M059J (cell line): Measurements from ENCODE around the gene SLC25A21. TPM values are rescaled to one million over a fixed set of nuclear protein-coding genes. Genes with fewer than 3 reads are reported as not detected.
"Not testable (repeated sequence)": the region's sequence is repeated elsewhere in the genome, so short reads cannot be mapped to it uniquely, and the experiment has no call there.

ENCODE experiments used
- DNase-seq: peaks from one replicate; pipeline ENCODE4 v3.0.0-alpha.2; 2012; ENCODE audit warnings: low read depth
- total RNA-seq: library from RNA; depleted of rRNA; stranded (reverse); fragments of >200 nt; shearing (Covaris generic); gene quantifications from 2 replicates; pipeline ENCODE4 v1.2.3, GENCODE V29; 2014

The SLC25A21 gene
- total RNA-seq, 1 experiment from 2014 or later, result 2.4 TPM

DNA sequence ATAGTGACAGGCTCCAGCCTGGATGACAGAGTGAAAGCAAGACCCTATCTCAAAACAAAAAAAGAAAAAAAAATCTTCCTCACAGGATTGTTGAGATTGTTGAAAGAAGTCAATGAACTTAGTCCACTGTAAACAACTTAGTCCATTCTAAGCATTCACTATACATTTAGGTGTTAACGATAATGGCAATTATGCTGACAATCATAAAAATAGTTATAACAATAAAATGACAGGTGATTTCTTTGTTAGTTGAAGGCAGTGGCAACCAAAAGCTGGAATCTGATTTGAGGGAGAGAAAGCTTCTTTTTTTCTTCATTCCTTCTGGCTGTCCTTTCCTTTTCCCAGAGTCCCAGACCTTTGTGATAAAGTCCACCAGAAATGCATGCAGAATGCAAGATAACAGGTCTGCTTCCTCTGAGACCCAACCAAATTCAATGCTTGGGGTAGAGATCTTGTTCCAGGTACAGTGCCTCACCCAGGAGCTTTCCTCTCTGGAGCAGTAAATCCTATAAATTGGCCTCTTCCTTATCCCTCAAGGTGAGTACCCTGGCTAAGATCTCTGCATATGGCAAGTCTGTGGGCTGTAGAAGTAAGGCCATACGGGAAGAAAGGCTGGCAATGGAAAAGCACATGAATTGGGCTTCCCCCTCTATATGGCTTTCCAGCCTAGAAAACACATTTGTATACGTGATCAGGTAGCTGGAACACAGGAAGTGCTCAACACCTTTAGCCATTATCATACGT, 458.3 kb downstream of the SLC25A21 start:
- DNase-seq, result no peak

DNA sequence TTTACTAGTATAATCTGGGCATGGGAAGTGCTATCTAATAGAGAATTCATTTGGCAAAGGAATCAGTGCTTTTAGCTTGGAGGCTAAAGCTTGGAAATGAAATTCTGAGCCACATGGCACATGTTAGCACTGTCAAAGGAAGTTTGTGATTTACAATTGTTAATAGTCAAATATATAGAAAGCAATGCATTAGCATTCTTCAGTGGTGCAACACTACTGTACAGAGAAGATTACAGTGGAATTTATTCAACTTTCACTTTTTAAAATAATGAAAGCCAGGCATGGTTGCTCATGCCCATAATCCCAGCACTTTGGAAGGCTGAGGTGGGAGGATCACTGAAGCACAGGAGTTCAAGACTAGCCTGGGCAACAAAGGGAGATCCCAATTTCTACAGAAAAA, 464.8 kb downstream of the SLC25A21 start:
- DNase-seq, result no peak

GRCh38 chr14:36702474-36702873, 469.9 kb downstream of the SLC25A21 start:
- peak; percentile 50 for DNase-seq

DNA sequence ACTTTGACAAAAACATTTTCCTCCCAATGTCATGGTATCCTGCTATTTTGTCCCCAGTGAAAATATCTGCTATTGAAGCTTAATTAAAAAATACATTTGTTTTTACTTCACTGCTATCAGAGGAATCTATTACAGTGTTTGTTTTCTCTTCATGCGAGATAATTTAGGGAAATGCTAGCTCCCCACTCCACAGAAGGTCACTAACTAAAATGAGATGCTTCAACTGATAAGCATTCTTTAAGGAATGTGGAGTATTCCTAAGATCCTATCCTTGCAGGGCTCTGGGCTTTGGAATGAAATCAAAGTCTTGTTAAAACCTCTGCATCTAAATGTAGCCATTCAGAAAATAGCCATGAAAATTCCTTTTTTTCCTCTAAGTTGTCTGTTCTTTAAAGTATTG, 471.3 kb downstream of the SLC25A21 start:
- no peak for DNase-seq

DNA sequence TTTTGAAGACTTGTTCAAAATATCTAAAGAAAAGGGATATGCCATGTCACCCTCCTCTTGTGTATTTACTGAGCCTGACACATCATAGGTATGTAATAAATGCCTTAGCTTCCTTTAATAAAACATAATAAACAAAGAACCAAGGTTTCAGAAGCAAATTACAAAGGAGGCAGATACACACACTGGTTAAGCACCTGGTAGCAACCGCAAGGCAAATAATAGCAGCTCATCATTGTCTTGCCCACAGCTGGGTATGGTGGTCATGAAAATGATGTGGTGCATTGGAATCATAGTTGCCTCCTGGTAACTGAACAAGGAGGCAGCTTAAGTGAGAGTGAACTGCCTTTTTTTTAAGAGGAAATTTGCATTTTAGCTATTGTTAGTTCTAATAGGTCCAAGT, 471.8 kb downstream of the SLC25A21 start:
- no peak for DNase-seq

- DNase-seq, result not testable (repeated sequence)
These were observed 473.0 kb downstream of the SLC25A21 start for GRCh38 chr14:36699420-36699819.

- peak; percentile 50 for DNase-seq
These were observed 481.9 kb downstream of the SLC25A21 start for GRCh38 chr14:36690311-36691040.

- DNase-seq, result no peak
These were observed 487.5 kb downstream of the SLC25A21 start for GRCh38 chr14:36684946-36685345.

DNA sequence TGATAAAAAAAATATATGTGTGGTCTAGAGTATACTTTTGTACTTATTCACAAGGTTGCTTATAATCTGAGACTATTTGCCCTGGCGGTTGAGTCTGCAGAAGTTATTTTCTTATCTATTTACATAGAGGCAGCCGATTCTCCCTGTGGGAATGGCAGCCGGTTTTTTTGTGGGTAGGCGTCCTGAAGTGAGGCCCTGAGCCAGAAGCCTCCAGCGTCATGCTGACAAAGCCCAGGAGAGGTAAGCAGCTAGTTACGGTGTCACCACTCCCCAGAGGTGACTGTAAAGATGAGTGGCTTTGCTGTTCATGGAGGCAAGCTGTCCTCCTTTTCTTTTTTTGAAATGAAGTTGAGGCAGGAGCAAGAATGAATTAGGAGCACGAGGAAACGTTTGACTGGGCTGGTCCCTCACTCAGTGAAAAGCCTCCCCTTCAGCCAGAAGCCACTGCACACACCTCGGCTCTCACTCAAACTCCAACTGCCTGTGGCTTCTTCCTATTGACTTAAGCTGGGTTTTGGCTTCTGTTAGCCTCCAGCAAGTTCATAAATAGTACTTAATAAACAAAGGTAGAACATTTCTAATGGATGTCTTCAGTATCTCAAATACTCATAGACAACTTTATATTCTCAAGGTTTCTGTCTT, 489.2 kb downstream of the SLC25A21 start:
- peak; percentile 18 for DNase-seq

- no peak for DNase-seq
These were observed 490.1 kb downstream of the SLC25A21 start for GRCh38 chr14:36682338-36682737.

DNA sequence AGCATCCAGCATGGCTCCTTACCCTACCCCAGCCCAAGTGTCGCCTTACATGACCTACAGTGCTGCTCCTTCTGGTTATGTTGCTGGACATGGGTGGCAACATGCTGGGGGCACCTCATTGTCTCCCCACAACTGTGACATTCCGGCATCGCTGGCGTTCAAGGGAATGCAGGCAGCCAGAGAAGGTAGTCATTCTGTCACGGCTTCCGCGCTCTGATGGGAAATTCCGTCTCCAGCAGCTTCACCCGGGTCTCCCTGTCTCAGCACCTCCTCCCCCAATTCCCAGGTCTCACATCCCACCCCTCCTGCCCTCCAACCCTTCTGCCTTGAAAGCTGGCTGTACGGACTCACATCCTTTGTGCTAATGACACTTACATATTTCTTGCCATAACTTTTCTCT, 496.2 kb downstream of the SLC25A21 start:
- DNase-seq, result no peak

DNA sequence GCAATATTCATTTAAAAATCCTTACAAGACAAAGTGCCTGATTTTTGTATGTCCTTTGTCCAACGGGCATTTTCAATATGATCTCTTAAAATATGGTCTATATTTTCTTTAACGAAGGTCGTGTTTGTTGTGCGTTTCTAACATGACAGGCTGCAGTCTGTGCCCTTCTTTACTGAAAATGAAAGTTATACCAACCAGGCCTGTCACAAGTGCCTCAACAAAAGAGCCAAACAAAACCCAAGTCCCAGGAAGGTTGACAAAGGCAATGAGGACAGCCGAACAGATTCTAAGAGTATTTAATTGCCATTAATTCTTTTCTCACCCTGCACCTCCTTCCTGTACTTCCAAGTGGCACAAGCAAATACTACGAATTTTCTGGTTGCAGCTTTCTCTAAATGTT, 496.8 kb downstream of the SLC25A21 start:
- DNase-seq, result no peak

DNA sequence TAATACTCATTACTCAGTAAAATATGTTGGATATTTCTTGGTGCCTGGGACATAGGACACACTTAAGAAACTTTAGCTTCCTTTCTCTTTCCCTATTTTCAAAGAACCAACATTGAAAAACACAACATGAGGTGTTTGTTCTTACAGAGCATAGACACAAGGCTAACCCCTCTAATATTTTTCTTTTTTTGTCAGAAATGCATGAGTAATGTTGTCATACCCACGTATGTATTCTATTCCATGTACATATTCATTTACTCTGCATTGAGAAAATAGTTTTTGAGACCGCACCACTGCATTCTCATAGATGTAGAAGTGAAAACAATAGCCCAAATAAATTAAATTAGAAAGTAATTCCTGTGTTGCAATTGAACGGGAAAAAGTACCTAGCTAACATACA, 497.7 kb downstream of the SLC25A21 start:
- no peak for DNase-seq

- no peak for DNase-seq
These were observed 500.3 kb downstream of the SLC25A21 start for GRCh38 chr14:36672095-36672494.

- DNase-seq, result no peak
These were observed 501.3 kb downstream of the SLC25A21 start for GRCh38 chr14:36671149-36671548.

DNA sequence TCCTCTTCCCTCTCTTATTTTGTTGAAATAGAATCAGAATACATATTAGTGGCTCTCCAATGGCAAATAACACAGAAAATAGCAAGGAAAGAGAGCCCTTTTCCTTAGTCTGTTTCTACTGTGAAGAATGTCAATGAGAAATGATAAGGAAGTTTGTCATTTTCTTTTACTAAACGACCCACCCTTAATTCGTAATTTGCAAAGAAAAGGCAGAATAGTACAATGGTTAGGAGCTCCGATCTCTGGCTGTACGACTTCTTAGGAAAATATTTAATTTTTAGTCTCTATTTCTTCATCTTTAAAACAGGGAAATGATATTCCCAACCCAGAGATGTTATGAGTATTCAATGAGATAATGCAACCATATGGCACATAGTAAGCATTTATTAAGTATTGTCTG, 504.7 kb downstream of the SLC25A21 start:
- DNase-seq, result no peak

GRCh38 chr14:36666416-36667206, 505.8 kb downstream of the SLC25A21 start:
- DNase-seq, result no peak

DNA sequence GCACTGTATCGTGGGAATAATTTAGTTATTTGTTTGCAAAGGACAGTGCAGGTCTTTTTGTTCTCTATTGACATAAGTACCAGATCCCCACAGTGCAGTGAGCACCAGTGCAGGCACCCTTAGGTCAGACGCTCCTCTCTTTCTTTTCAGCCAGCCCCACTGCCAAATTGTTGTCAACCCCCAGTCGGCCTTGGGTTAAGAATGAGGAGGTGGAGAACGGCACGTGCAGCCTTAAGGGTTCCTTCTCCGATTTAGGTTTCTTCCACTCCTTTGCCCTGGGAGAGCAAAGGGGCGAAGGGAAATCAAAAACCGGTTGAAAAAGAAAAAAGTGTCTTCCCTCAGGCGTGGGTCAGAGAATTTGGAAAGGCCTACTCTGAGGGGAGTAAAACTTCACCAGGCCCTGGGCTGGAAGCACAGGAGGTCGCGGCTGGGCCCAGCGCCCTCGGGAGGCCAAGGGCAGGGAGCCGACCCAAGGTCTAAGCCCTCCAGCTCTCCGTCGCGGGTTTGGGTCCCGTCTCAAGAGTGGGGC, 506.5 kb downstream of the SLC25A21 start:
- DNase-seq, result no peak

DNA sequence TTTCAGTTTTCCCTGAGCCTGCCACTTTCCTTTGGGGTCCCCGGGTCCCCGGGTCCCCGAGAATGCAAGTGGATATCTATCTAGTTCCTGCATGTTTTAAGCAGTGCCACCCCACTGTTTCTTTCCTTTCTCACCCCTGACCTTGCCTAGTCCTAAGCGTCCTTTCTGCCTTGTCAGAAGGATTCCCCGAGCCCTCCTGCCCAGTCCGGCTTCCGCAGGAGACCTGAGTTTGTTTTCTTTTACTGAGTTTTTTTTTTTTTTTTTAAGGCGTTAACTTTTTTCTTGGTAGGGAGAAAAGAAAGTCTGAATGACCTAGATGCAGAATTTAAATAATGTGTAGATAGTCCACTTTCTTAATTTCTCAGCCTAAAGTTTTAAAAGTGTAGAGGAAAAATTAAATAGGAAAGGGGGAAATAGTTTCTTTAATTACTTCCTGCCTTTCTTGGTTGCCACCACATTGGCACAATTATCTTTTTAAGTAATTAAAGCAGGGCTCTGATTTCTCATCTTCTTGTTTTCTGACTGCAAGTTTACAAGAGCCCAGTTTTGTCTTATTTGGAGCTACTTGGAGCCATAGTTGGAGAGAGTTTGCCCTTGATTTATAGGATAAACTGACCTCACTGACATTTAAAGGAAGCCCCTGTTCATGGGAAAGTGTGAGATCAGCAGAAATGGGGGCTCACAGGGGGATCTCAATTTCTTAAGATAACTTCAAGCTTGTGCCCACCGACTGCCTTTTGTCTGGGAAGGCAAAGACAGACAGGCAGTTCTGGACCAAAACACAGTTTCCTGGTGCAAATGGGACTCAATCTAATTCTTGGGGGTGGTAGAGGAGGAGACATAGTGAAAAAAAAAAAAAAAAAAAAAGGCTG, 507.8 kb downstream of the SLC25A21 start:
- no peak for DNase-seq

GRCh38 chr14:36663404-36664321, 508.7 kb downstream of the SLC25A21 start:
- DNase-seq, result peak; percentile 15
